NCI-H446 (cell line): ENCODE results near the gene RAI1.

ENCODE experiments used
- DNase-seq, 2 experiments: peaks; one replicate each; lab custom pipeline; 2025; lab: John Stamatoyannopoulos, UW

Gene RAI1

GRCh38 chr17:17784657-17785267, 103.5 kb downstream of the RAI1 start:
- DNase-seq = no peak

GRCh38 chr17:17785407-17785806, 104.1 kb downstream of the RAI1 start:
- DNase-seq = no peak

- no peak for DNase-seq
Measured at GRCh38 chr17:17786998-17787397, 105.7 kb downstream of the RAI1 start.

GRCh38 chr17:17787568-17787967, 106.3 kb downstream of the RAI1 start:
- no peak for DNase-seq

- DNase-seq = no peak
Measured at GRCh38 chr17:17788967-17789366, 107.7 kb downstream of the RAI1 start.

- no peak for DNase-seq
Measured at GRCh38 chr17:17789410-17789809, 108.2 kb downstream of the RAI1 start.

GRCh38 chr17:17789828-17790636, 108.8 kb downstream of the RAI1 start:
- no peak for DNase-seq

GRCh38 chr17:17790637-17791464, 109.6 kb downstream of the RAI1 start:
- DNase-seq = no peak

- no peak for DNase-seq
Measured at GRCh38 chr17:17792037-17792550, 110.8 kb downstream of the RAI1 start.

- no peak for DNase-seq
Measured at GRCh38 chr17:17792551-17793377, 111.5 kb downstream of the RAI1 start.

GRCh38 chr17:17793378-17794214, 112.3 kb downstream of the RAI1 start:
- no peak for DNase-seq

GRCh38 chr17:17794382-17794781, 113.1 kb downstream of the RAI1 start:
- no peak for DNase-seq

GRCh38 chr17:17795296-17795695, 114.0 kb downstream of the RAI1 start:
- no peak for DNase-seq

GRCh38 chr17:17795946-17796786, 114.9 kb downstream of the RAI1 start:
- DNase-seq = no peak

- no peak for DNase-seq
Measured at GRCh38 chr17:17796787-17797061, 115.5 kb downstream of the RAI1 start.

GRCh38 chr17:17797119-17797809, 116.0 kb downstream of the RAI1 start:
- DNase-seq = no peak

- no peak for DNase-seq
Measured at GRCh38 chr17:17798010-17798556, 116.8 kb downstream of the RAI1 start.

GRCh38 chr17:17798573-17799255, 117.5 kb downstream of the RAI1 start:
- no peak for DNase-seq
